PFSK-1 (cell line): Measurements from ENCODE around the gene WFDC5.

Source experiments
- FOXP2 ChIP-seq: optimal IDR thresholded peaks from 2 replicates; pipeline ENCODE3; 2011; ENCODE audit warnings: borderline replicate concordance, control low read depth, inconsistent platforms; ENCODE audit not compliant: insufficient read depth; ENCODE audit errors: extremely low read length, extremely low read depth
- POLR2AphosphoS5 ChIP-seq: IDR thresholded peaks from 2 replicates; pipeline ENCODE4 v1.6.1; 2012; ENCODE audit warnings: low read depth, mild to moderate bottlenecking, control low read depth, low read length, moderate library complexity
- SIN3A ChIP-seq: IDR thresholded peaks from 2 replicates; pipeline ENCODE4 v1.6.1; 2012; ENCODE audit warnings: mild to moderate bottlenecking, low read length, moderate library complexity, borderline replicate concordance; ENCODE audit not compliant: insufficient read depth
- TAF1 ChIP-seq: IDR thresholded peaks from 2 replicates; pipeline ENCODE4 v1.6.1; 2012; ENCODE audit warnings: low read length, control low read depth, borderline replicate concordance; ENCODE audit not compliant: insufficient read depth
- TF ChIP-seq, protein P1 (sequence below), 2 experiments: IDR thresholded peaks; 2 replicates each; pipeline versions ENCODE4 v1.6.1 to v1.8.0; 2011 to 2012; ENCODE audit warnings: low read depth in 2 of 2, low read length in 2 of 2, control low read depth in 1 of 2, inconsistent platforms in 1 of 2, mild to moderate bottlenecking in 1 of 2, moderate library complexity in 1 of 2; ENCODE audit not compliant: insufficient read depth in 1 of 2

Gene WFDC5

DNA sequence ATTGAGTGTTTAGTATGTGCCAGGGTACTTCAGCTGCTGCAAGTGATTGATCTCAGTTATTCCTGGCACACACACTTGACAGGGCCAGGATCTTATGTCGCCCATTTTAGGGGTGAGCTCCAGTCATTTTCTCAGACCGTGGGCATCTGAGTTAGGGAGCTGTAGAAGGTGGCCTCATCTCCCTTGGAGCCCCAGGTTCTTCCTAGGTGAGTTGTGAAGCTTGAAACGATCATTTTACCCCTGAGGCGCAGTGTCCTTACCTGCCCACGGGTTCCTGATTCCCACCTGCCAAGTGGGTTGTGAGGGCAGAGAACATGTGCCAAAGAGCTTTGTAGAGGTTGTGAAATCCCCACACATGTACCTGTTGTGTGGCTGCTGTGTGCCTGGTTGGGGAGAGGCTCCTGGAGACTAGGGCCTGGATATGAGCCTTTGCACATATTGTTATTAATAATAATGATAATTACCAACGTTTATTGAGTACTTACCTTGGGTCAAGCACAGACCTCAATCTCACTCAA, 13.6 kb downstream of the WFDC5 start:
- TF ChIP-seq TAF1 (no peak), POLR2AphosphoS5 (no peak), SIN3A (no peak), FOXP2 (no peak)
- TF ChIP-seq, protein P1, sequence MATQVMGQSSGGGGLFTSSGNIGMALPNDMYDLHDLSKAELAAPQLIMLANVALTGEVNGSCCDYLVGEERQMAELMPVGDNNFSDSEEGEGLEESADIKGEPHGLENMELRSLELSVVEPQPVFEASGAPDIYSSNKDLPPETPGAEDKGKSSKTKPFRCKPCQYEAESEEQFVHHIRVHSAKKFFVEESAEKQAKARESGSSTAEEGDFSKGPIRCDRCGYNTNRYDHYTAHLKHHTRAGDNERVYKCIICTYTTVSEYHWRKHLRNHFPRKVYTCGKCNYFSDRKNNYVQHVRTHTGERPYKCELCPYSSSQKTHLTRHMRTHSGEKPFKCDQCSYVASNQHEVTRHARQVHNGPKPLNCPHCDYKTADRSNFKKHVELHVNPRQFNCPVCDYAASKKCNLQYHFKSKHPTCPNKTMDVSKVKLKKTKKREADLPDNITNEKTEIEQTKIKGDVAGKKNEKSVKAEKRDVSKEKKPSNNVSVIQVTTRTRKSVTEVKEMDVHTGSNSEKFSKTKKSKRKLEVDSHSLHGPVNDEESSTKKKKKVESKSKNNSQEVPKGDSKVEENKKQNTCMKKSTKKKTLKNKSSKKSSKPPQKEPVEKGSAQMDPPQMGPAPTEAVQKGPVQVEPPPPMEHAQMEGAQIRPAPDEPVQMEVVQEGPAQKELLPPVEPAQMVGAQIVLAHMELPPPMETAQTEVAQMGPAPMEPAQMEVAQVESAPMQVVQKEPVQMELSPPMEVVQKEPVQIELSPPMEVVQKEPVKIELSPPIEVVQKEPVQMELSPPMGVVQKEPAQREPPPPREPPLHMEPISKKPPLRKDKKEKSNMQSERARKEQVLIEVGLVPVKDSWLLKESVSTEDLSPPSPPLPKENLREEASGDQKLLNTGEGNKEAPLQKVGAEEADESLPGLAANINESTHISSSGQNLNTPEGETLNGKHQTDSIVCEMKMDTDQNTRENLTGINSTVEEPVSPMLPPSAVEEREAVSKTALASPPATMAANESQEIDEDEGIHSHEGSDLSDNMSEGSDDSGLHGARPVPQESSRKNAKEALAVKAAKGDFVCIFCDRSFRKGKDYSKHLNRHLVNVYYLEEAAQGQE (IDR thresholded peaks at IDR 0.05; ENCODE audit: insufficient read depth in 1 of 2, low read depth in 2 of 2, low read length in 2 of 2), result no peak

DNA sequence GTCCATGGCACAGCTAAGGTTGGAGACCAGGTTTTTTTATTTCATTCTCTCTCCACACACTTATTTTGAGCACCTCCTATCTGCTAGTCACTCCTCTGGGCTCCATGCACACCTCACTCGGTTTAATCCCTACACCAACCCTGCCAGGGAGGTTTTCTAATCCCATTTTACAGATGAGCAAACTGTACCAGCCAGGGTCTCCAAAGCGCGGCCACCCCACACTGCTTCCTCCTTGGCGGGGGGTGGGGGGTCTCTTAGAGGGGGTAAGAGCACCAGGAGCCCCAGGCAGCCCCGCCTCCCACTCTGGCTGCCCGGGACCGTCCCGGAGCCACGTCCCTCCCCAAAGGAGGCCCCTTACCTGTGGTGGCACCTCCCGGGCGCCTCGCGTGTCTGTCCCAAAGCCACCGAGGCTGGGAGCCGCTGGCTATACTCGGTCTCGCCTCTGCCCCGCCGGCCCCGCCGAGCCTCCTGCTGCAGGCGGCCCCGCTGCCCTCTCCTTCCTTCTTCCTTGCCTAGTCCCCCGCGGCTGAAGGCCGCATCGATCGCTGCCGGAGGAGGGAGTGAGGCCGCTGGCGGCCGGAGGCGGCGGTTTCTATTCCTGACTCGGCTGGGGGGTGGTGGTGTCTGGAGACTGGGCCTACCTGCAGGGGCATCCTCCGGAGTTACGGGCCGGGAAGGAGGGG, 14.3 kb downstream of the WFDC5 start, which contains the start of gene KCNS1:
Gene KCNS1, minus strand, starts transcription at position 565 of the 683 bp plus-strand sequence. CDS start 1,891 bp downstream, outside the sequence.
- TF ChIP-seq POLR2AphosphoS5 (no peak), SIN3A (no peak), FOXP2 (no peak), TAF1 (no peak)
- TF ChIP-seq, protein P1 (IDR thresholded peaks at IDR 0.05; ENCODE audit: insufficient read depth in 1 of 2, low read depth in 2 of 2, low read length in 2 of 2), result no peak

DNA sequence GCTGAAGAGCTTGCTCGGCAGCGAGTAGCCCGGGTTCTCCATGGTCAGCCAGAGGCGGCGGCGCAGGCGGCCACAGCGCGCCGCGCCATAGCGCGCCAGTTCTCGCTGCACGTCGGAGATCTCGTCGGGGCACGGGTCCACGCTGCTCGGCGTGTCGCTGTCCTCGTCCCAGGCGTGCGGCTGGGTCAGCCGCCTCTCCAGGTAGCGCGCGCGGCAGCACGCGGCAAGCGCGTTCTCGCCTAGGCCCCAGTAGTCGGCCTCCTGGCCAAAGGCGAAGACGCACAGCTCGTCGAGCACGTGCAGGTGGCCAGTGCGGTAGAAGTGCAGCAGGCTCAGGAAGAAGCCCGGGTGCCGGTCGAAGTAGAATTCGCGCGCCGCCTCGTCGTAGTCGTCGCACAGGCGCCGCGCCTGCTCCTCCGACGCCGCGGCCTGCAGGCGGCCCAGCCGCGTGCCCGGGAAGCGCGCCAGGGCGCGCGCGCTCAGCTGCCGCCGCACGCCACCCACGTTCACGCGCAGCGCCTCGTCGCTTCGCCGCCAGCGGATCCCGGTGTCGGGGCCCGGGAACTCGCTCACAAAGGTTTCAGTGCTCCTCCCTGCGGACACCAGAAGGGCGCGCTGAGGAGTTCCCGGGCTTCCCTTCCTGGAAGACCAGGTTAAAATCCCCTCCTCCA, 16.7 kb downstream of the WFDC5 start:
- TF ChIP-seq POLR2AphosphoS5, result no peak

DNA sequence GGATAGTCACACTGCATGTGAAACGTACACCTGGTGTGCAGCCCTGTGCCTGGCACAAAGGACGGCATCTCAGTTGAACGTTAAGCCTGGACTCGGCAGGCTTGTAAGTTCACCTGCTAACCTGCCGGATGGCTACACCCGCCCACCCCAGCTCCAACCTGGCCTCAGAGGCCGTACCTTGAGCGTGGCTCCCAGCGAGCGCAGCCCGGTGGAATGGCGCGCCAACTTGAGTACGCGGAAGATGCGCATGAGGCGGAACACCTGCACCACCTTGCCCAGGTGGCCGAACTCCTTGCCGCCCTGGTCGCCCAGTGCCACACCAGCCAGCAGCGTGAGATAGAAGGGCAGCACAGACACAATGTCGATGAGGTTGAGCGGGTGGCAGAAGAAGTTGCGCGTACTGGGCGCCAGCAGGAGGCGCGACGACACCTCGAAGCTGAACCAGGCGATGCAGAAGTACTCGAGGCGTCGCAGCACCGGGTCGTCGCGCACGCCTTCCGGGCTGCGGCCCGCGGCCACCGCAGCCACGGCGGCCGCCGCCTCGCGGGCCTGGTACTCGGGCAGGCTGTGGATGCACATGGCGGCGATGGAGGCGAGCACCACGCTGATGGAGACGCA, 17.4 kb downstream of the WFDC5 start:
- TF ChIP-seq, protein P1 (IDR thresholded peaks at IDR 0.05; ENCODE audit: insufficient read depth in 1 of 2, low read depth in 2 of 2, low read length in 2 of 2), result no peak
- no peak for TF ChIP-seq TAF1
- no peak for TF ChIP-seq FOXP2
- no peak for TF ChIP-seq POLR2AphosphoS5
- TF ChIP-seq SIN3A, result no peak

DNA sequence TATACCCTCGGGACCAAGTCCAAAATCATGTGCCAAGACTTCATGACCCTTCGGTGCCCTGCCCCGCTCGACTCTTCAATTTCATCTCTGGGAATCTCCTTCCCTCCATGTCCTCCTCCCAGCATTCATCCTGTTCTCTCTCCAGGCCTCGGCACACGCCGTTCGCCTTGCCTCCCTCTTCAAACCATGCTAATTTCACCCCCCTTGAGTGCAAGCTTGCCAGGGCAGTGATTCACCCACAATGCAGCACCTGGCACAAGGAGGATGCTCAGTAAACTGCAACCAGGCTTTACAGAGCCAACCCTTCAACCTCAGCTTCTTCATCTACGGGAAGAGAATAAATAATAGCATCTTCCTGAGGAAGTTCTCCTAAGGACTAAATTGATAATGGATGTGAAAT, 18.2 kb downstream of the WFDC5 start:
- TF ChIP-seq POLR2AphosphoS5 (no peak), SIN3A (no peak), FOXP2 (no peak), TAF1 (no peak)
- TF ChIP-seq, protein P1 (IDR thresholded peaks at IDR 0.05; ENCODE audit: insufficient read depth in 1 of 2, low read depth in 2 of 2, low read length in 2 of 2), result no peak
